DOHH2 (cell line): ENCODE results near the gene RPTOR.

Experiments
- EZH2phosphoT487 ChIP-seq: fragments of 200-600 bp; sonication (generic); IDR thresholded peaks from 2 replicates; pipeline ENCODE4 v1.6.1; 2017; ENCODE audit warnings: borderline replicate concordance, mild to moderate bottlenecking, antibody characterized with exemption, low read length, moderate library complexity, mixed read lengths
- TF ChIP-seq, protein P1 (sequence below): fragments of 200-600 bp; sonication (generic); IDR thresholded peaks from one replicate; pipeline ENCODE4 v1.5.1; 2014; ENCODE audit warnings: antibody characterized with exemption, mild to moderate bottlenecking, low read depth, low read length; ENCODE audit not compliant: poor library complexity, severe bottlenecking

DNA sequence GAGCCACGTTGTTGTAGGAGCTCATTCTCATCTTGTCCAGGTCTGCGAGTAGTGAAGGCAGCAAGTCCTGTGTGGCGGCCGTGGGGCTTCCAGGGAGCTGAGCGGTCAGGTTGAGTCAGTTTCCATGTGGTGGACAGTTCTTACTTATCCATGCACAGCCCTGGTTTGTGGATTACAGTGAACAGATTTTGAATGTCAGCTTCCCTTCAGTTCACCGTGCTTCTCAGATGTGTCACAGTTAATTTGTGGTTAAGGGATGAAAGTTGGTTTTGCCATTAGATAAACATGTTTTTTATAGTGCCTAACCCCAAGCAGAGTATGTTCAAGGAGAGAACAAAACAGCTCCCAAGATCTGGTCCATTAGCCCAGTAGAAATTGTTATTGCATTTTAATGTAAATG, 103.1 kb downstream of the RPTOR start:
- TF ChIP-seq, protein P1, sequence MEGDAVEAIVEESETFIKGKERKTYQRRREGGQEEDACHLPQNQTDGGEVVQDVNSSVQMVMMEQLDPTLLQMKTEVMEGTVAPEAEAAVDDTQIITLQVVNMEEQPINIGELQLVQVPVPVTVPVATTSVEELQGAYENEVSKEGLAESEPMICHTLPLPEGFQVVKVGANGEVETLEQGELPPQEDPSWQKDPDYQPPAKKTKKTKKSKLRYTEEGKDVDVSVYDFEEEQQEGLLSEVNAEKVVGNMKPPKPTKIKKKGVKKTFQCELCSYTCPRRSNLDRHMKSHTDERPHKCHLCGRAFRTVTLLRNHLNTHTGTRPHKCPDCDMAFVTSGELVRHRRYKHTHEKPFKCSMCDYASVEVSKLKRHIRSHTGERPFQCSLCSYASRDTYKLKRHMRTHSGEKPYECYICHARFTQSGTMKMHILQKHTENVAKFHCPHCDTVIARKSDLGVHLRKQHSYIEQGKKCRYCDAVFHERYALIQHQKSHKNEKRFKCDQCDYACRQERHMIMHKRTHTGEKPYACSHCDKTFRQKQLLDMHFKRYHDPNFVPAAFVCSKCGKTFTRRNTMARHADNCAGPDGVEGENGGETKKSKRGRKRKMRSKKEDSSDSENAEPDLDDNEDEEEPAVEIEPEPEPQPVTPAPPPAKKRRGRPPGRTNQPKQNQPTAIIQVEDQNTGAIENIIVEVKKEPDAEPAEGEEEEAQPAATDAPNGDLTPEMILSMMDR, result no peak
- TF ChIP-seq EZH2phosphoT487, result no peak
